SU-DHL-6 (cell line): ENCODE data around the gene OR2A1.
"Not testable (repeated sequence)": the region's sequence is repeated elsewhere in the genome, so short reads cannot be mapped to it uniquely, and the experiment has no call there.

Source experiments
- EZH2phosphoT487 ChIP-seq: fragments of 200-600 bp; sonication (generic), shearing (Covaris generic); conservative IDR thresholded peaks from 2 replicates; pipeline ENCODE4 v1.6.1; 2018; ENCODE audit warnings: mild to moderate bottlenecking, antibody characterized with exemption, low read length, moderate library complexity, mixed read lengths
- TF ChIP-seq, protein P1 (sequence below): fragments of 200-600 bp; sonication (generic); IDR thresholded peaks from one replicate; pipeline ENCODE4 v1.5.1; 2017; ENCODE audit warnings: antibody characterized with exemption, mild to moderate bottlenecking, low read length, moderate library complexity; ENCODE audit not compliant: insufficient read depth, poor library complexity, severe bottlenecking

DNA sequence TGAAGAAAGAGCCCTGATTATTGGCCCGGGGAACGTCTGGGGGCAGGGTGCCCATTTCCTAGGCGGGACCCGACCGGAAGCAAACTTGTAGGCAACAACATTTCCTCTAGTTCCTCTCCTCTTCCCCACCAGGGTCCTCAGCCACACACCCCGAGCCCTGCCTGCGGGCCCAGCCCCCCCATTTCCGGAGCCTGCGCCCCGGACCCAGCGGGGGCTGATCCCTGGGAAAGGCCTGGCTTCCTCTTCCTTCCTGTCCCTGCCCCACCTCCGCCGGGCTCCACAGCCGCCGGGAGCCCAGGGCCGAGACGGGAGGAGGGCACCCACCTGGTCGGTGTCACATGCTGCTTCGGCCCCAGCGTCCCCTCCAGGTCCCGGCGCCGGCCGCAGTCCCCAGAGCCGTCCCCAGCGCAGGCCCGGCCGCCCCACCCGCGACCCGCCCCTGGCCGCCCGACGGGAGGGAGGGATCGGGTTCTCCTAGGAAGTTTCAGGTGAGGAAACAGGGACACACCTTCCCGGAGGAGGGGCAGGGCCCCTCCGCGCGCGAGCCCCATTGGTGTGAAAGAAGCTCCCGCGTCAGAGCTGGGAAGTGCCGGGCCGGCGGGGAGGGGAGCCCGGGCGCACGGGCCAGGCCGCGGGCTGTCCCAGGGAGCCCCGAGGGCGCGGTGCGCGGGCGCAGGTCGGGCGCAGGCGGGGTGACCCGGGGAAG lies 18.3 kb upstream of the OR2A1 start:
- TF ChIP-seq, protein P1, sequence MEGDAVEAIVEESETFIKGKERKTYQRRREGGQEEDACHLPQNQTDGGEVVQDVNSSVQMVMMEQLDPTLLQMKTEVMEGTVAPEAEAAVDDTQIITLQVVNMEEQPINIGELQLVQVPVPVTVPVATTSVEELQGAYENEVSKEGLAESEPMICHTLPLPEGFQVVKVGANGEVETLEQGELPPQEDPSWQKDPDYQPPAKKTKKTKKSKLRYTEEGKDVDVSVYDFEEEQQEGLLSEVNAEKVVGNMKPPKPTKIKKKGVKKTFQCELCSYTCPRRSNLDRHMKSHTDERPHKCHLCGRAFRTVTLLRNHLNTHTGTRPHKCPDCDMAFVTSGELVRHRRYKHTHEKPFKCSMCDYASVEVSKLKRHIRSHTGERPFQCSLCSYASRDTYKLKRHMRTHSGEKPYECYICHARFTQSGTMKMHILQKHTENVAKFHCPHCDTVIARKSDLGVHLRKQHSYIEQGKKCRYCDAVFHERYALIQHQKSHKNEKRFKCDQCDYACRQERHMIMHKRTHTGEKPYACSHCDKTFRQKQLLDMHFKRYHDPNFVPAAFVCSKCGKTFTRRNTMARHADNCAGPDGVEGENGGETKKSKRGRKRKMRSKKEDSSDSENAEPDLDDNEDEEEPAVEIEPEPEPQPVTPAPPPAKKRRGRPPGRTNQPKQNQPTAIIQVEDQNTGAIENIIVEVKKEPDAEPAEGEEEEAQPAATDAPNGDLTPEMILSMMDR = not testable (repeated sequence)
- TF ChIP-seq EZH2phosphoT487 = not testable (repeated sequence)
